PC-3 (cell line): ENCODE measurements around the gene ANKRD11. TPM values are rescaled to one million over a fixed set of nuclear protein-coding genes. Genes with fewer than 3 reads are reported as not detected.
"Not testable (repeated sequence)": the region's sequence is repeated elsewhere in the genome, so short reads cannot be mapped to it uniquely, and the experiment has no call there.

ENCODE experiments used
- ATAC-seq: fragments of 200-7000 bp; cut with Tn5 transposase; 2 replicates; pipeline ENCODE4 v1.9.1; 2020; ENCODE audit warnings: mild to moderate bottlenecking, moderate library complexity
- BruUV-seq: library from RNA; stranded (reverse); fragments of 400-500 nt; replicated peaks from 2 replicates; lab custom pipeline; 2021; lab: Mats Ljungman, UMichigan
- CTCF ChIA-PET: fragments of 300-600 bp; sonication (Branson Sonifier 250); formaldehyde crosslinking; loops from one replicate; lab custom pipeline; 2022; ENCODE audit warnings: antibody characterized with exemption; lab: Charles Lee
- POLR2A ChIA-PET: fragments of 300-600 bp; sonication (Branson Sonifier 250); formaldehyde crosslinking; loops from one replicate; lab custom pipeline; 2022; ENCODE audit warnings: antibody characterized with exemption; ENCODE audit not compliant: unreplicated experiment; lab: Charles Lee
- DNase-seq: peaks from one replicate; pipeline ENCODE4 v3.0.0-alpha.2; 2015
- H2AFZ ChIP-seq: fragments of 300-600 bp; sonication (generic); 2 replicates; pipeline ENCODE4 v1.6.0; 2016; ENCODE audit warnings: antibody characterized with exemption, low read length
- H3F3A ChIP-seq: fragments of 300-600 bp; sonication (generic); one replicate; pipeline ENCODE4 v1.6.0; 2017; ENCODE audit warnings: antibody characterized with exemption, low read length, control low read depth, mild to moderate bottlenecking; ENCODE audit not compliant: unreplicated experiment
- H3K27ac ChIP-seq: fragments of 300-600 bp; sonication (generic); 2 replicates; pipeline ENCODE4 v1.5.1; 2016; ENCODE audit warnings: mild to moderate bottlenecking, low read length
- H3K27me3 ChIP-seq: fragments of 300-600 bp; sonication (generic); 2 replicates; pipeline ENCODE4 v1.6.1; 2016; ENCODE audit warnings: low read length, mixed read lengths
- H3K36me3 ChIP-seq: fragments of 300-600 bp; sonication (generic); 2 replicates; pipeline ENCODE4 v1.6.1; 2016; ENCODE audit warnings: low read depth, mixed run types, low read length, mixed read lengths
- H3K4me1 ChIP-seq: fragments of 300-600 bp; sonication (generic); 2 replicates; pipeline ENCODE4 v1.5.1; 2016; ENCODE audit warnings: low read length; ENCODE audit not compliant: insufficient read depth
- H3K4me2 ChIP-seq: fragments of 300-600 bp; sonication (generic); 2 replicates; pipeline ENCODE4 v1.6.0; 2016; ENCODE audit warnings: low read length
- H3K4me3 ChIP-seq: fragments of 300-600 bp; sonication (generic); 2 replicates; pipeline ENCODE4 v1.5.1; 2016; ENCODE audit warnings: mild to moderate bottlenecking, low read length, mixed read lengths
- H3K79me2 ChIP-seq: fragments of 300-600 bp; sonication (generic); 2 replicates; pipeline ENCODE4 v1.6.1; 2017; ENCODE audit warnings: low read length, mixed read lengths
- H3K9ac ChIP-seq: fragments of 300-600 bp; sonication (generic); 2 replicates; pipeline ENCODE4 v1.6.0; 2016; ENCODE audit warnings: mild to moderate bottlenecking, low read length
- H3K9me2 ChIP-seq: fragments of 300-600 bp; sonication (generic); replicated peaks from 2 replicates; pipeline ENCODE4 v1.6.1; 2016; ENCODE audit warnings: mixed run types, low read length, mixed read lengths
- H3K9me3 ChIP-seq: fragments of 300-600 bp; sonication (generic); 2 replicates; pipeline ENCODE4 v1.6.1; 2016; ENCODE audit warnings: low read length, mixed read lengths
- H4K20me1 ChIP-seq: fragments of 300-600 bp; sonication (generic); 2 replicates; pipeline ENCODE4 v1.6.1; 2016; ENCODE audit warnings: low read length, mixed read lengths
- EZH2 ChIP-seq: fragments of 300-600 bp; sonication (generic); IDR thresholded peaks from one replicate; pipeline ENCODE4 v1.6.1; 2017; ENCODE audit warnings: antibody characterized with exemption, mild to moderate bottlenecking, low read length; ENCODE audit not compliant: unreplicated experiment
- EZH2phosphoT487 ChIP-seq: fragments of 300-600 bp; sonication (generic); IDR thresholded peaks from 2 replicates; pipeline ENCODE4 v1.6.1; 2018; ENCODE audit warnings: mild to moderate bottlenecking, antibody characterized with exemption, low read length, borderline replicate concordance
- intact Hi-C: fragments of 100-400 bp; cut with micrococcal nuclease; formaldehyde crosslinking; loops from 2 replicates; pipeline ENCODE4 v1.9.0; 2023
- total RNA-seq: library from RNA; depleted of rRNA; stranded (reverse); fragments of >200 nt; gene quantifications from 2 replicates; pipeline ENCODE4 v1.2.3, GENCODE V29; 2014
- TF ChIP-seq, protein P1 (sequence below): fragments of 300-600 bp; sonication (generic); conservative IDR thresholded peaks from 2 replicates; pipeline ENCODE4 v1.5.1; 2017; ENCODE audit warnings: antibody characterized with exemption, low read depth, mild to moderate bottlenecking, low read length

ANKRD11 gene
- total RNA-seq, 1 experiment from 2014 or later = 65.0 TPM

DNA sequence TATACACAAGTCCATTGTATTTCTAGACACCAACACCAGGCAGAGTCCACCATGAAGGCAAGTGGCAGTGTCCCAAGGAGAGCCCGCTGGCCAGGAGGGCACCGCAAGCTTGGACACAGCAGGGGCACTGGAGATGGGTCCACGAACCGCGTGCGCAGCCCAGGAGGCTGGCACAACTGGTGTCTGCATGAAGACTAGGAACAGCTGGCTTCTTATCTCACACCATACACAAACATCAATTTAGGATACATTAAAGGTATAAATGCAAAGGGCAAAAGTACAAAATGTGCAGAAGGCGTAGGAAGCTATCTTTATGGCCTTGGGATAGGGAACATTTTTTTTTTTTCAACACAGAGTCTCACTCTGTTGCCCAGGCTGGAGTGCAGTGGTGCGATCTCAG, 52.4 kb downstream of the ANKRD11 start:
- intact Hi-C loops = loop anchor here (10.0 kb wide), 1 partner anchor 47 kb away; no protein-coding TSS in a partner anchor
- no peaks in the 10 kb centered on the region for H3K27me3 ChIP-seq
- ATAC-seq = no peak
- no peaks in the 10 kb centered on the region for H3F3A ChIP-seq
- peaks cover 100% of the 10 kb centered on the region for H3K79me2 ChIP-seq
- H3K27ac ChIP-seq = no peak overlapping the region
- CTCF ChIA-PET = no interaction called here
- H3K9ac ChIP-seq = no peak overlapping the region
- no peaks in the 10 kb centered on the region for H3K9me3 ChIP-seq
- BruUV-seq = no TSS peak
- POLR2A ChIA-PET = no interaction called here
- peaks cover 7% of the 10 kb centered on the region for H3K4me1 ChIP-seq
- H3K4me2 ChIP-seq = no peak overlapping the region
- no peak overlapping the region for H3K4me3 ChIP-seq
- TF ChIP-seq EZH2 = no peak
- no peak for TF ChIP-seq EZH2phosphoT487
- TF ChIP-seq, protein P1, sequence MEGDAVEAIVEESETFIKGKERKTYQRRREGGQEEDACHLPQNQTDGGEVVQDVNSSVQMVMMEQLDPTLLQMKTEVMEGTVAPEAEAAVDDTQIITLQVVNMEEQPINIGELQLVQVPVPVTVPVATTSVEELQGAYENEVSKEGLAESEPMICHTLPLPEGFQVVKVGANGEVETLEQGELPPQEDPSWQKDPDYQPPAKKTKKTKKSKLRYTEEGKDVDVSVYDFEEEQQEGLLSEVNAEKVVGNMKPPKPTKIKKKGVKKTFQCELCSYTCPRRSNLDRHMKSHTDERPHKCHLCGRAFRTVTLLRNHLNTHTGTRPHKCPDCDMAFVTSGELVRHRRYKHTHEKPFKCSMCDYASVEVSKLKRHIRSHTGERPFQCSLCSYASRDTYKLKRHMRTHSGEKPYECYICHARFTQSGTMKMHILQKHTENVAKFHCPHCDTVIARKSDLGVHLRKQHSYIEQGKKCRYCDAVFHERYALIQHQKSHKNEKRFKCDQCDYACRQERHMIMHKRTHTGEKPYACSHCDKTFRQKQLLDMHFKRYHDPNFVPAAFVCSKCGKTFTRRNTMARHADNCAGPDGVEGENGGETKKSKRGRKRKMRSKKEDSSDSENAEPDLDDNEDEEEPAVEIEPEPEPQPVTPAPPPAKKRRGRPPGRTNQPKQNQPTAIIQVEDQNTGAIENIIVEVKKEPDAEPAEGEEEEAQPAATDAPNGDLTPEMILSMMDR = no peak
- no peaks in the 10 kb centered on the region for H3K9me2 ChIP-seq
- no peak for DNase-seq
- peaks cover 80% of the 10 kb centered on the region for H4K20me1 ChIP-seq
- no peak overlapping the region for H2AFZ ChIP-seq
- H3K36me3 ChIP-seq = no peaks in the 10 kb centered on the region; the same call in 1 of the 2 replicates

- no peak overlapping the region for H3K27ac ChIP-seq
- H3K27me3 ChIP-seq = no peaks in the 10 kb centered on the region
- H2AFZ ChIP-seq = no peak overlapping the region
- H3K9ac ChIP-seq = no peak overlapping the region
- H3K4me3 ChIP-seq = no peak overlapping the region
- intact Hi-C loops = loop anchor here (10.0 kb wide), 1 partner anchor 47 kb away; no protein-coding TSS in a partner anchor
- peaks cover 80% of the 10 kb centered on the region for H4K20me1 ChIP-seq
- TF ChIP-seq, protein P1 = no peak
- no peak for TF ChIP-seq EZH2
- no peak for TF ChIP-seq EZH2phosphoT487
- H3F3A ChIP-seq = no peaks in the 10 kb centered on the region
- ATAC-seq (no peak), DNase-seq (no peak)
- no peak overlapping the region for H3K4me2 ChIP-seq
- ChIA-PET POLR2A (no interaction called here), CTCF (no interaction called here)
- peaks cover 1% of the 10 kb centered on the region for H3K4me1 ChIP-seq
- H3K9me3 ChIP-seq = no peaks in the 10 kb centered on the region
- peaks cover 100% of the 10 kb centered on the region for H3K79me2 ChIP-seq
- no TSS peak for BruUV-seq
- H3K9me2 ChIP-seq = no peaks in the 10 kb centered on the region
- H3K36me3 ChIP-seq = no peaks in the 10 kb centered on the region; the same call in 1 of the 2 replicates
Measured at GRCh38 chr16:89437251-89437987, 52.9 kb downstream of the ANKRD11 start.

DNA sequence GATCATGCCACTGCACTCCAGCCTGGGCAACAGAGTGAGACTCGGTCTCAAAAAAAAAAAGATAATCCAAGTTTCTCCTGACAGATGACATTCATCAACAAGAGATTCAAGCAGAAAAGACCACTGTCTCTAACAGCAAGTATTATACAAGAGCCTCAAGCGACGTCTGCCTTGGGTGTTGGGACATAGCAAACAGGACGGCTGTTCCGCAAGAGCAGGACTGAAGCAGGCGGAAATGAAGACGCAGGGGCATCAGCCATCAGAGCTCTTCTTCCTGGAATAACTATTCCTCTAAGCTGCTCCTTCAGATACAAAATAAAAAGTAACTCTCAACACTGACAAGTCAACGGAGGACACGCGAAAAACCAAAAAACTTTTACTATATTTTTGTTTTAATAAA, 54.0 kb downstream of the ANKRD11 start:
- no peaks in the 10 kb centered on the region for H3F3A ChIP-seq
- peaks cover 74% of the 10 kb centered on the region for H4K20me1 ChIP-seq
- TF ChIP-seq, protein P1 = no peak
- no peak for TF ChIP-seq EZH2
- no peak for TF ChIP-seq EZH2phosphoT487
- H3K4me3 ChIP-seq = no peak overlapping the region
- CTCF ChIA-PET = no interaction called here
- no peak overlapping the region for H3K9ac ChIP-seq
- no peaks in the 10 kb centered on the region for H3K27me3 ChIP-seq
- no peaks in the 10 kb centered on the region for H3K9me2 ChIP-seq
- POLR2A ChIA-PET = no interaction called here
- DNase-seq (no peak), ATAC-seq (no peak)
- H3K79me2 ChIP-seq = peaks cover 100% of the 10 kb centered on the region
- H2AFZ ChIP-seq = no peak overlapping the region
- no peak overlapping the region for H3K4me2 ChIP-seq
- no peaks in the 10 kb centered on the region; the same call in 1 of the 2 replicates for H3K36me3 ChIP-seq
- intact Hi-C loops = loop anchor here (10.0 kb wide), 1 partner anchor 48 kb away; no protein-coding TSS in a partner anchor
- no peaks in the 10 kb centered on the region for H3K9me3 ChIP-seq
- no peak overlapping the region for H3K27ac ChIP-seq
- no TSS peak for BruUV-seq
- H3K4me1 ChIP-seq = no peaks in the 10 kb centered on the region

DNA sequence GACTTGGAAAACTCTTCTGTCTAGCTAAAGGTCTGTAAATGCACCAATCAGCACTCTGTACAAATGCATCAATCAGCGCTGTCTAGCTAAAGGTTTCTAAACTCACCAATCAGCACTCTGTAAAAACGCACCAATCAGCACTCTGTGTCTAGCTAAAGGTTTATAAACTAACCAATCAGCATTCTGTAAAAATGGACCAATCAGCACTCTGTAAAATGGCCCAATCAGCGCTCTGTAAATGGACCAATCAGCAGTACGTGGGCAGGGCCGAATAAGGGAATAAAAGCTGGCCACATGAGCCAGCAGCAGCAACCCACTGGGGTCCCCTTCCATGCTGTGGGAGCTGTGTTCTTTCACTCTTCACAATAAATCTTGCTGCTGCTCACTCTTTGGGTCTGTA, 55.3 kb downstream of the ANKRD11 start:
- H3K36me3 ChIP-seq, H3K27ac ChIP-seq, H3F3A ChIP-seq, H3K9me3 ChIP-seq, POLR2A ChIA-PET, H3K27me3 ChIP-seq, DNase-seq, H3K4me1 ChIP-seq, H3K9ac ChIP-seq, H3K4me2 ChIP-seq, H2AFZ ChIP-seq, BruUV-seq, H3K4me3 ChIP-seq, H3K9me2 ChIP-seq, ATAC-seq, CTCF ChIA-PET: not testable (repeated sequence)
- intact Hi-C loops = loop anchor here (10.0 kb wide), 1 partner anchor 50 kb away; no protein-coding TSS in a partner anchor
- Histone ChIP-seq H3K79me2 (peaks cover 98% of the 10 kb centered on the region), H4K20me1 (peaks cover 74% of the 10 kb centered on the region)
